Stimulated activated CD4-positive, alpha-beta T cell treated with anti-CD3 and anti-CD28 coated beads, Interleukin-12 subunit alpha, Interleukin-12 subunit beta, amount 100 ng/mL, for 48 hours (primary cell): Measurements from ENCODE around the gene NOS3.

Source experiments
- DNase-seq, 3 donors: peaks; one replicate each; pipeline ENCODE4 v3.0.0-alpha.2; 2020; ENCODE audit warnings: low read depth in 2 of 3, low spot score in 1 of 3

NOS3 gene

DNA sequence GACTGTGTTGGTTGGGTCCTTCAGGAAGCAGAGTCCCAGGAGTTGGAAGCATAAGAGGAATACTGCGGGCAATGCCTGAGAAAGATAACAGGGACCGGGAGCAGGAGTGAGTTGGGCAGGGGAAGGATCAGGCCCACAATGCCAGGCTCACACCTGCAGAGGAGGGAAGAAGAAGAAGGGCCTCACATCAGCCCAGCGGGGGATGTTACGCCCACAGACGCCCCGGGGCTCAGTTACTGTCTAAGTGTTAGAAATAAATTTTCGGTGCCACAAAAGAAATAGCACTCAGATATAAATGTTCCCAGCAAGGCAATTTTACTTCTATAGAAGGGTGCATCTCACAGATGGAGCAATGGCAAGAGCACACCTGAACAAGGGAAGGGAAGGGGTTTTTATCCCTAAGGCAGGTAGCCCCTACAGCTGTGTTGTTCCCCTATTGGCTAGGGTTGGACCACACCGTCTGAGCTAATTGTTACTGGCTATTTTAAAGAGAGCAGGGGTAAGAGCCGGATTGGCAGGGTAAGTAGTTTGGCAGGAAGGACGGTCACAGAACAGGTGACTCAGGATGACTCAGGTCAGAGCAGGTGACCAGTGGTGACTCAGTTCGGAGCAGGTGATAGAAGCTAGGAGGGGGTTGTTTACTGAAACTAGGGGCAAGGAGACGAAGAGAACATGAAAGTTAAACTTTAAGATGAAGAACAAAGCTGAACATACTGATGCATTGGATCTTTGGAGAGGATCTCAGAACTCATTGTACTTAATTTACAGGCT is at the start of gene NOS3:
TSS of gene NOS3 (plus strand) at position 602 of the 771 bp plus-strand sequence. CDS start 2,787 bp downstream, outside the sequence.
- DNase-seq: no peak

DNA sequence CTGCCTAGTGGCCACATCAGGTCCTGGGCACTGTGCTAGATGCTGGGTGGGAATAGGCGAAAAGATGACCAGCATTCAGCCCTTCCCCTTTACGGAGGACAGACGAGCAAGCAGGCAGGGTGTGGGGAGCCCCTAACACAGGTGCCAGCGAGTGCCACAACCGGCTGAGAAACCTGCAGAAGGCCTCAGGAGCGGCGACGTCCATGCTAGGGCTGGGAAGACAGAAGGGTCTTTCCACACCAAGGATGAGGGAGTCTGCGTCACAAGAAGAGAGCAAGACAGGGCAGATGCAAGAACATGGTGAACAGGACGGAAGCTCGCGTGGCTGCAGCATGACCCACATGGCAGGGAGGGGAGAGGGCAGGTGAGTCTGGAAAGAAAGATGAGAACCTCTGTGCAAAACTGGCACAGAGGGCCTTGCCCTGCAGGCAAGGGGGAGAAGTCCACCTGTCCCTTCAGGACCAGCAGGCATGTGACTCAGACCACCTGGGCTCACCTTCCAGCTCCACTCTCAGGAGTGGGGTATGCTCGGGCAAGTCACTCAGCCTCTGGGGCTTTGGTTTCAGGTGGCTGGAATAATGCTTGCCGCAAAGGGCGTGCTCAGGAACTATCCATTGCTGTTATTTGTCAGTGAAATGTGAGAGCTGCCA is 49.3 kb upstream of the NOS3 start:
- no peak for DNase-seq

DNA sequence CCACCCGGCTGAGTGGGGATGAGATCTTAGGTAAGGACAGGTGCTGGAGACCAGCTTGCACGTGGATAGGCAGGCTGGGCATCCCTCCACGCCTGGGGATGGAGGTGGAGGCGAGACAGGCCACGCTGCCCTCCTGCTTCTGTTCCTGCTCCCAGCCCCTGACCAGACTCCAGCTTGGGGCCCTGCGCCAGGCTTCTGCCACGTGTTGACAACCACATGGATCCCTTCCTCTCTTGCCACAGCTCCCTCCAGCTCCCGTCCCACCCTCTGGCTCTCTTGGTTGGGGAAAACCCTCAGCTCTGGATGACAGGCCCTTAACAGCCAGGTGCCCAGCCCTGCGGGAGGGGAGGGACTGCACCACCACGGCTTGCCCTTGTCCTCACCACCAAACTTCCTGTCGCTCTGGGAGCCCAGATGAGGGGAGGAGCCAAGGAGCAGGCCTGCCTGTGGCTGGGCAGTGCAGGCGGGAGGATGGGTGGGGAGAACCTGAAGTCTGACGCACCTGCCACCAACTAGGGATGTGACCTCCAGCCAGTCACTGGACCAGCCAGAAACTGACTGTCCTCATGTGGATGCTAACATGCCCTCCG is 48.7 kb upstream of the NOS3 start:
- peak in 2 of 3 donors; percentile 25 to 32 for DNase-seq

DNA sequence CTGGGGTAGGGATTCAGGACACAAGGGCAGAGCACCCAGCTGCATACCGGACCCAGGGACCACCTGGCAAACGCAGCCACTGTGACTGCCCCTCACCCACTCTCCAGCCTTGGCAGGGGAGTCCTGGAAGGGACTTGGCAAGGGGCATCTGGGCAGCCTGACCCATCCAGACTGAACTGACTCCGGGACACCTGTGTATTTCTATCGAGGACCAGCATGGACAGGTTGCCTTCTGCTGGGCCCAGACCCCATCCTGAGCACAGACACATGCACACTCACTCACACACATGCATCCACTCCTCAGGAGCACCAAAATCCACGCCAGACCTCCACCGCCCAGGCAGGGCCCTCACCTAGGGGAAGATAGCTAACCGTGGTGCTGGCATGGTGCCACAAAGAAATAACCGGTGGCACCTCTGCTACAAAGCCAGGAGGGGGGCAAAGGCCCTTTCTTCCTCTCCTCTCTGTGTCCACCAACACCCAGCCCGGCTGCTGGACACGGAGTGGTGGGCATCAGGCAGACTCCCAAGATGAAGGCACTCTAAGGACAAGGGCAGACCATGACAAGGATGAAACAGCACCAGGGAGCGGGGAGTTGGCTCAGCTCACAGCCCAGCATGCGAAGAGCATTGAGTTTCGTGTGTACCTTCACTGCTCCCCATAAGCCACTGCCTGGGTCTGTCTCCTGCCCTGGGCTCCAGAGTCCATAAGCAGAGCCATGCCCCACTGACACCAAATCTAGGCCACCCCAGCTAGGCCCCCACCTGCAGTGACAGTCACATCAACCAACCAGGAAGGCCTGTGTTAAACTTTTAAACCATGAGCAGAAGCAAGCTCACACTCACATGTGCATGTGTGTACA is 48.0 kb upstream of the NOS3 start:
- no peak for DNase-seq

DNA sequence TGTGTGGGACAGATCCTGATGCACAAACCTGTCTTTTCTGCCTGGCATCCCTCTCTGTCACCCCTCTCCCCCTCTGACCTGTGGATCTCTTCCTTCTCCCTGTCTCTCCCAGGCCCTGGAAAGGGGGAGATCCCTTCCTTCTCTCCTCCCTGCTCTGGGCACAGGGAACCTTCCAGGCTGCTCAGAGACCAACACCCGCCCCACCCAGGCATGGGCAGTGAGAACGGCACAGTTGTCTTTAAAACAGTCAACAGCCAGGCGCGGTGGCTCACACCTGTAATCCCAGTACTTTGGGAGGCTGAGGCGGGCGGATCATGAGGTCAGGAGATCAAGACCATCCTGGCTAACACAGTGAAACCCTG is 47.4 kb upstream of the NOS3 start:
- DNase-seq: no peak

DNA sequence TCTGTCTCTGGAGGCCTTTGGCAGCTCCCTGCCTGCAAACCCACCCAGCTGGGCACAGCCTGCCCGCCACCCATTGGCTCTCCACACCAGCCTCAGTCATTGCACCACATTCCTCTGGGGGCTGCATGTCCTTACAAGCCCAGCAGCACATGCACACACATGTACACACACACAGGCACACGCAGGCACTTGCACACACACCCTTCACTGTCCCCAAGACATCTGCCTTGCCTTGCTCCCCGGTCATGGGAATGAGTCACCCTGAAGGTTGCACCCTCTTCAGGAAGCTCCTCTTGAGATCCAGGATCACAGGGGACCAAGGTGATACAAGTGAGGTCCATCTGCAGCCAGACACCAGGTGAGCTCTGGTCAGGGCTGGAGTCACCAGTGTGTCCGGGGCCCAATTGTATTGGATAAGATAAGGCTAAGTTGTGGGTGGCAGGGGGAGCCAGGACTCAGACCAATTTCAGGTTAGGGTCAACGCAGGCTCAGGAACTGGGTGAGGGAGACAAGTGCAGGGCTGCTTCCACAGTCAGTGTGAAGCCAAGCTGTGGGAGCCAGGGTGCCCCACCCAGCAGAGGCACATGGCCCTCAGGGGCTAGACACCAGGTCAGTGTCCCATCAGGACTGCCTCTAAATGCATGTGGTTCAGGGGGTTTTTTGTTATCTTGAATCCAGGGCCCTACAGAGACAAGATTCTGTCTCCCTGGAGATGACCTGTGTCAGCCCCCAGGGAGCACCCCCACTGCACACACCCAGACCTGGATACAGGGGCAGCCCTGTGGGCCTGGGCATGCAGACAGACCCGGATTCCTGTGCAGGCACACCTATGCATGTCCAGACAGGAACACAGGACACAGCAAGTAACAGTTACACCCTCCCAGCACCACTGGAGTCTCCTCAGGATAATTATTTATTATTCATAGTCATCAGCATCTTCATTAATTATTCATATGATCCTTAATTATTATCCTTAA is 46.5 kb upstream of the NOS3 start:
- no peak for DNase-seq

DNA sequence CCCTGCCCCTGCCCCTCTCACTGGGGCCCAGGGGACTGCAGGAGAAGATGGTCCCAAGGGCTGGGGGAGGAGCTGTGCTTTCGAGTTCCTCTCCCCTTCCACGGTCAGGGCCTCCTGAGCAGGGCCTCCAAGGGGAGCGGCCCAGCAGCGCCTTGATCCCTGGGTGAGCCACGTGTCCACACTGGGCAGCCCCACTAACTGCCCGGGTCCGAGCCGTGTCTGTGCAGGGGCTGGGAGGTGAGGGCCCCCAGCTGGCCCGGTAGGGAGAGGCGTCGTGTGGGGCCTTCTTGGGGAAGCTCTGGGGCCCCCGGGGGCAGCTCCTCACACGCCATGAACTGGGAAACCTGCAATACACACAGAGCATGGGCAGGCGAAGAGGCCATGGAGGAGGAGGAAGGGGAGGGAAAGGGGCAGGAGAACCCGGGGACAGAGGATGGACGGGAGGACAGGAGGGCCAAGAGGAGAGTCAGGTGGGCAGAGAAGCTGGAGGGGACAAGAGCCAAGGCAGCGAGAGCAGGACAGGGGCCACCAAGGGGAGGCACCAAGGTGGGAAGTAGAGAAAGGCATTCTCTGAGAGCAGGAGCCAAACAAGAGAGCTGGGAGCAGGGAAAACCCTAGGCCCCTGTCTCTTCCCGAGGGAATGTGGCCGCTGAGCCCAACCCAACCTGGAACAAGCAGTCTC is 45.5 kb upstream of the NOS3 start:
- DNase-seq: no peak

DNA sequence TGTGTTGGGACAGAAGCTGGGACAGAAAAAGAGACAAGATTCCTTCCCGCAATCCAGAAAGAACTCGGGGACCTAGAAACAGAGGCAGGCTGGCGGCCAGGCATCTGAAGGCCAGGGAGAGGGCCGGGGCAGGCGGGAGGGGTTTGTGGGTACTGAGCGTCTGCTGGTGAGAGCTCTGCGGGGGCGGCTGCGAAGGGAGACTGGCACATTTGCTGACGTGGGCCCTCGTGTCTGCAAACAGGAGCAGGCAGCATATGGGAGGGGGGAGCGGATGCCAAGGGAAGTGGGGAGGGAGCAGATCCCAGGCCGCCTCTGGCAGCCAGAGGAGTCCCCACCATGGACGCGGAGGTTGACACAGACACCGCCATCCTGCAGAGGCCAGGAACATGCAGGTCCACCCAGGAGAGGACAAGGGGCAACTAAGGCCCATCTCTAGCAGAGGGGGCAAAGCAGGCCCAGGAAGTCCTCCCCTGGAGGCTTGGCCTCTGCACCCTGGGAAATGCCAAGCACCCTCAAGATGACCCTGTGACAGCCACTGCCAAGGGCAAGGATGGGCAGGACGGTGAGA is 44.9 kb upstream of the NOS3 start:
- DNase-seq: no peak

DNA sequence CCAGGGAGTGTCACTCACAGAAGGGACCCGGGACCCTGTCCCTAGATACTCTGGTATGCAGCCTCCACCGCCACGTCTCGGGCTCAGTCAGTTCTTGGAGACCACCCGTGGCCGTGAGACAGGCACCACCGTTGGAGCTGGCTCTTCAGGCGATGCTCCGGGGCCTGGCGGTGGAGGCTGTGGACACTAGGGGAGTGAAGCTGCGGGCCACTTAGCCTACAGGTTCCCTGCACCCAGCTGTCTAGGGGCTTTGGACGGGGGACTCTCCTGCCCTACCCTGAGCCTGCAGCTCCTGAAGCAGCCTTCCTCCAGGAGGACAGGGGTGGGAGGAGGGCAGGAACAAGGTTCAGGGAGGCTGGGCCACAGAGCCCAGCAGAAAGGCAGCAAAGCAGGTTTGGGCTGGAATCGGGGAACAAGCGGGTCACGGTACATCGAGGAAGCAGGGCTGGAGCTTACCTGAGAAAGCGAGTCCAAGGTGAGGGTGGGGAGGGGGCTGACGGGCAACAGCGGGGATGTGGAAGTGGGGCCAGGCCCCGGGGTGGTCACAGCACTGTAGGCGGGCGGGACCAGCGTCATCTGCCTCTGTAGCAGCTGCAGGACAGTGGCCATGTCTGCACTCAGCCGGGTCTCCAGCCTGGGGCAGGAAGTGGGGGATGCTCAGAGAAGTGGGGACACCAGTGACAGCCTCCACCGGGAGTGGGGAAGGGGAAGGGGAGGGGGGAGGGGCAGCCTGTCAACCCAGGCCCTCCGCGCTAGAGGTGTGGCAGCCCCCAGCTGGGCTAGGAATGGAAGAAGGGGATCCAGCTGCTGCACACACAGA is 44.2 kb upstream of the NOS3 start:
- DNase-seq: no peak

DNA sequence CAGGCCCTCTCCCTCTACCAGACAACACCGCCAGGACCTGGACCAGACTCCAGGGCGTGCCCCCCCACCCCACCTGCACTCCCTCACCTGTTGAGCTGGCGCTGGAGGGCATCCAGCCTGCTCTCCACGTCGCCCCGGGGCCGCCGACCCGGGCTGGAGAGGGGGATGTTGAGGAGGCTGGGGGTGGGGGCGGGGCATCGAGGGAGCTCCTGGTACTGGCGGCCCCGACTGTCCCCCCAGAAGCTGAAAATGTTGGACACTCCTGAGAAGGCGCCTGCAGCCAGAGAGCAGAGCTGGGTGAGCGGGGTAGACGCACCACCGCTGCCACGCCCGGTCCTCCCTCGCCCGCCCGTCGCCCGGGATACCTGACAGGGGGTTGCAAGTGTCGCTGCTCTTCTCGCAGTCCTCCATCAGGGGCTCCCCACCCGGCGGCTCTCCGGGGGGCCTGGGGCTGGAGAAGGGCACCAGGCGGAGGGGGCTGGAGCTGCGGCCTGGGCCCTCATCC is 43.5 kb upstream of the NOS3 start:
- DNase-seq: no peak

DNA sequence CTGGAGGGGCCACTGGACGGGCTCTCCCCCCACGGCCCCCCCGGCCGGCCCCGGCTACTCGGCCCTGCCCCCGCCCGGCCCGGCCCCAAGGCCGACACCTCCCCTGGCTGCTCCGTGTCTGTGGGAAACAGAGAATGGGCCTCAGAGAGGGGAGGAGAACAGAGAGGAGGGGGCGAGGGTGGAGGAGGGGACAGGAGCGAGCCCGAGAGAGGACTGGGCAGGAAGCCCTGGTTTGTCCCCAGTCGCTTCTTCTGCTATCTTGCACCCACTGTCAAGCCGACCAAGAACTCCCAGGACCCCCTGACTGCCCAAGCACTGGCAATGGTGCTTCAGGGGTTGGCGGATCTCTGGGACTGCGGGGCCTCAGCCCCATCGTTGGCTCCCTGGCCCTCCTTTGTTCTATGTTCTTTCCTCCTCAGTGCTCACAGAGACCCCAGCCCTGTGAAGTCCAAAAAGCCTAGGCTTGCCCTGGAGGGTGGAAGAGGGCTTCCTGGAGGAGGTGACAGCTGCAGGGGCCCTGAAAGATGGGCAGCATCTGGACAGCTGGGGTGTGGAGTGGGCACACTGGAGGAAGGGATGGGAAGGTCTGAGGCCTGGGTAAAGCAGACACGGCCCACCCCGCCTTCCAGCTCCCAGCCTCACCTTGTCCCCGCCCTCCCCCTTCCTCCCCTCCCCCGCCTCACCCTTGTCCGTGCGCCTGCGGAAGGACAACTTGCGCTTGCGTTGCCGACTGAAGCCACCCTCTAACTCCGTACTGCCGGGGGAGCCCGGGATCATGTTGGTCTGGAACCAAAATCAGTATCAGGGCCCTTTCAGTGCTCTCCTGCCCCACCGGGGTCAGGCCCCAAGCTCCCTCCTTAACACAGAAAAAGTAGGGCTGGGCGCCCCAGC is 42.8 kb upstream of the NOS3 start:
- no peak for DNase-seq

DNA sequence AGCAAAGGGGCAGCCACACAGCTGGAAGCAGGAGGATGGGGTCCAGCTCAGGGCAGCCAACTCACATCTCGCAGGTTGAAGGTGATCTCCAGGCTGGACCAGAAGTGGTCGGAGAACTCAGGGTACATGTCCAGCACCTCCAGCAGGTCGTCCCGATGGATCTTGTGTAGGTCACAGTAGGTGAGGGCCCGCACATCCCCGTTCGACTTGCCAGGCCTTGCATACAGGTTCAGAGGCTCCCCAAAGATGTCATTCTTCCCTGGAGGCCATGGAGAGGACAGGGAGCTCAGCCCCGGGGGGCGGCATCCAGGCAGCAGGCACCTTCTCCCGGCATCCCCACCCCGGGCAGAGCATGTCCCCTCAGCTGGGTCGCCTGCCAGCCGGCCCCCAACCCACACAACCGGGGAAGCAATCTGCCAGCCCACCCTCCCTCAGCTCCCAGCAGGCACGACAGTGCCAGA is 42.0 kb upstream of the NOS3 start:
- DNase-seq: no peak

DNA sequence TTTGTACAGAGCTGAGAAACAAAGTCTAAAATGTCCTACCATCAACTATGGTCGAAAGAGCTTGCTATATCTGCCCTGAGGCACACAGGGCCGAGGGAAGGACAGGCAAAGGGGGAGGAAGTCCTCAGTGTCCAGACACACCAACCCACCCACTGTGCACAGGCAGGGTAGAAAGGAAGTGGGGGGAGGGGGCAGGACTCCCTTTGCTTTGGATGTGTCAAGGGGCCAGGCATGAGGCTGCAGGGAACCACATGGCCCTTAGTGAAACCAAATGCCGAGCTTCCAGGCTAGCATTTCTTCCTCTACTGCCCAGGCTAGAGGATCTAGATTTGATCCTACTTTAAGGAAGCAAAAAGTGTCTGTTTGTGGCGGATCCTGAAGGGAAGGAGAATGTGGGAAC is 41.3 kb upstream of the NOS3 start:
- no peak for DNase-seq

DNA sequence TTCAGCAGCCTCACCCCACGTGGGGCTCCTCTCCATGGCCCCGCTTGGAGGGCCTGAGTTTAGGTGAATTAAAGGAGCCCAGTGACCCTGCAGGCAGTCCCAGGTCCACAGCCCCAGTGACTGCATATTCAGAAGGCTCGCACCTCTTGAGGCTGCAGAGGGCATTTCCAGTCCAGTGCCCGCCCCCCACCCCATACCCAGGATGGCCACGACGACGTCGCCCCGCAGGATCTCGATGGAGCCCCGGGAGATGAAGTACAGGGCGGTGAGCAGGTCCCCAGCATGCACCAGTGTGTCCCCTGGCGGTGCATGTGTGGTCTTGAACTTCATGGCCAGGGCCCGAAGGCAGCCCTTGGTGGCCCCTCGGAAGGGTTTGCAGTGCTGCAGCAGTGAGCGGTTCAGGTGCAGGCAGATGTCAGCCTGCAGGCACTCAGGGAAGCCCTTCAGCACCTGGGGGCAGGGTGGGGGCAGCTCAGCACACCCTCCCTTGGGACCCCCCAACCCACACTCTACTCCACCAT is 40.8 kb upstream of the NOS3 start:
- no peak for DNase-seq

DNA sequence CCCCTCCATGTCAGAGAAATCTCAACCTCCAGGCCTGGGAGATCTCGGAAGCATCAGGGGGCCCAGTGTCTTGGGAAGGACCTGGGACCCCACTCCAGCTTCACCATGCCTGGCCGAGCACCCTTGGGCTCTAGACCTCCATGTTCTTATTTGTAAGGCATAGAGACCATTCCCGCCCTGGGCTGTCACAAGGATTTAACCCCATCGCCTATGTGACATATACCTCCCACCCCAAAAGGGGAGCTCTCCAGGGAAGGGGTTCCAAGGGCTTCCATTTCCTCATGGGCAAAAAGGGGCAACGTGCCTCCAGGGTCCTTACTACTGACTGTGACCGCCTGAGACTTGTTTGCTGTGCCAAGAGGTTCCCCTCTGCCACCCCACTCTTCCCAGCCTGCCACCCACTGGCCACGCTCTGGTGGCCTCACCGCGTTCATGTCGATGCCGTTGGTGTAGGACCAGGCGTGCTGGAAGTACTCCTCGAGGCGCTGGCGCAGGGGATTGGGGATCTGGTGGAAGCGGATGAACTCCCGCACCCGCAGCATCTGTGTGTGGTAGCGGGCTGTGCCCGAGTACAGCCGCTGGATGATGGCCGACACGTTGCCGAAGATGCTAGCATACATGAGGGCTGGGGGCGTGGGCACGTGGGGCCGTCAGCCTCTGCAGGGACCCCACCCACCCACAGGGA is 40.2 kb upstream of the NOS3 start:
- DNase-seq: no peak

DNA sequence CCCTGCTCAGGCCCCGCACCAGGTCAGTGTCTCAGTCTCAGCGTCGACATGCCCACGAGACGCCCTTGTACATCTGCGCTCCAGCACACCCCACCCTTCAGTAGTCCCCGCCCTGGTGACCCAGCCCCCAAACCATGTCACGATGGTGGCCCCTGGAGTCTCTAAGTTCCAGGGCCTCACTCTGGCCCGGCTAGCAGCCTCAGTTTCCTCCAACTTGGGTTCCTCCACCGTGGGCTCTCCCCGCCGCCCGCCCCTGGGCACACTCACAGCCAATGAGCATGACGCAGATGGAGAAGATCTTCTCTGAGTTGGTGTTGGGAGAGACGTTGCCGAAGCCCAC is 39.7 kb upstream of the NOS3 start:
- DNase-seq: no peak

DNA sequence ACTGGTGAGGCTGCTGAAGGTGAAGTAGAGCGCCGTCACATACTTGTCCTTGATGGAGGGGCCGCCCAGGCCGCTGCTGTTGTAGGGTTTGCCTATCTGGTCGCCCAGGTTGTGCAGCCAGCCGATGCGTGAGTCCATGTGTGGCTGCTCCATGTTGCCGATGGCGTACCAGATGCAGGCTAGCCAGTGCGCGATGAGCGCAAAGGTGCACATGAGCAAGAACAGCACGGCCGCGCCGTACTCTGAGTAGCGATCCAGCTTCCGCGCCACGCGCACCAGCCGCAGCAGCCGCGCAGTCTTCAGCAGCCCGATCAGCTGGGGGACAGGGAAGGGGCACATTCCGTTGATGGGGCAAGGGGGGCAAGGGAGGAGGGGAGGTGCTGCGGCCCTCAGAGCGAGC is 39.3 kb upstream of the NOS3 start:
- no peak for DNase-seq
